Muscle layer of duodenum (tissue), 2 donors: ENCODE data around the gene ZSWIM3.

Source experiments
- H3K27ac ChIP-seq: one replicate; pipeline ENCODE4 v1.7.0; 2013; ENCODE audit warnings: mild to moderate bottlenecking, low read length
- H3K27me3 ChIP-seq: one replicate; pipeline ENCODE4 v1.7.0; 2013; ENCODE audit warnings: low read depth, mild to moderate bottlenecking, control low read depth, low read length
- H3K36me3 ChIP-seq, 2 donors: one replicate each; pipeline ENCODE4 v1.7.0; 2013; ENCODE audit warnings: low read length in 2 of 2, control low read depth in 1 of 2, mild to moderate bottlenecking in 1 of 2; ENCODE audit not compliant: insufficient read depth in 2 of 2, control insufficient read depth in 1 of 2
- H3K4me1 ChIP-seq, 2 donors: one replicate each; pipeline ENCODE4 v1.7.0; 2013; ENCODE audit warnings: low read length in 2 of 2, mild to moderate bottlenecking in 2 of 2, control low read depth in 1 of 2, moderate library complexity in 1 of 2; ENCODE audit not compliant: insufficient read depth in 2 of 2, control insufficient read depth in 1 of 2
- H3K4me3 ChIP-seq, 2 donors: one replicate each; pipeline ENCODE4 v1.7.0; 2013; ENCODE audit warnings: low read length in 2 of 2, low read depth in 1 of 2, mild to moderate bottlenecking in 1 of 2
- H3K9me3 ChIP-seq, 2 donors: one replicate each; pipeline ENCODE4 v1.7.0; 2013; ENCODE audit warnings: low read length in 2 of 2, control low read depth in 1 of 2, mild to moderate bottlenecking in 1 of 2; ENCODE audit not compliant: control insufficient read depth in 1 of 2
- donor health status: healthy.

The ZSWIM3 gene

DNA sequence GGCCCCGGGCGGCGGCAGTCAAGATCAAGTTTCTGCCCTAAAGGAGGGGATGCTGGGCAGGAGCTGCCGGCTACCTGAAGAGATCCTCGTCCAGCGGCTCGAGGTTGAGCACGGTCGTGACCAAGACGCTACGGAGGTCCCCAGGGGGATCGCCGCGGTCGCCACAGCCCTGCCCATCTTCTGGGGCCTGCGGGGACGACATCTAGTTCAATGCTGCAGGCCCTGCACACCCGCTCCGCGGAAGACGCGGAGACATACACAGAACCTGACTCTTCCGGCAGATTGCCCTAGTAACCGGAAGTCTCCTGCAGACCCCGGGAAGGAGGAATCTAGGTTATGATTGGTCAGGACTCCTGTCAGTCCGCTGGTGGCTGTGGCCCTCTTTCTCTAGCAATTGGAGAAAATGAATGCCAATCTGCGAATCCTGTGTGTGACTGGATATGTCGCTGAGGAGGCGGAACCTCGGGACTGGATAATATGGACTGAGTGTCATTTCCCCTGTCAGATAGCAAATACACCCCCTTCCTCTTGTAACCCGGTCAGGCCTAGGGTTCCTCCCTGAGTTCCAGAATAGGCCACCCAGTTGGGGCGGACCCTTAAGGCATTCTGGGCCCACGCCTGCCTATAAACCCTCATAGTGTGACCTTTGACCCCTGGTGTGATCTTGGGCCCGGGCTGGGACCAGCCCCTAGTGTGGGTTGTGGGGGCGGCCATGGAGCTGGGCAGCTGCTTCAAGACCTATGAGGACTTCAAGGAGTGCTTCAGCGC is at the start of gene ZSWIM3, which contains the start of gene ACOT8:
ZSWIM3 (plus strand) TSS at position 501 of the 768 bp plus-strand sequence; CDS start at position 713, 212 bp downstream.
ACOT8 (minus strand) TSS at position 279 of the 768 bp plus-strand sequence; CDS start at position 202, 77 bp downstream.
- Histone ChIP-seq H3K4me1 (peaks cover 3 to 35% of the 10 kb centered on the region in 2 donors), H3K27ac (peak within 1 kb of the TSS; percentile 84)

DNA sequence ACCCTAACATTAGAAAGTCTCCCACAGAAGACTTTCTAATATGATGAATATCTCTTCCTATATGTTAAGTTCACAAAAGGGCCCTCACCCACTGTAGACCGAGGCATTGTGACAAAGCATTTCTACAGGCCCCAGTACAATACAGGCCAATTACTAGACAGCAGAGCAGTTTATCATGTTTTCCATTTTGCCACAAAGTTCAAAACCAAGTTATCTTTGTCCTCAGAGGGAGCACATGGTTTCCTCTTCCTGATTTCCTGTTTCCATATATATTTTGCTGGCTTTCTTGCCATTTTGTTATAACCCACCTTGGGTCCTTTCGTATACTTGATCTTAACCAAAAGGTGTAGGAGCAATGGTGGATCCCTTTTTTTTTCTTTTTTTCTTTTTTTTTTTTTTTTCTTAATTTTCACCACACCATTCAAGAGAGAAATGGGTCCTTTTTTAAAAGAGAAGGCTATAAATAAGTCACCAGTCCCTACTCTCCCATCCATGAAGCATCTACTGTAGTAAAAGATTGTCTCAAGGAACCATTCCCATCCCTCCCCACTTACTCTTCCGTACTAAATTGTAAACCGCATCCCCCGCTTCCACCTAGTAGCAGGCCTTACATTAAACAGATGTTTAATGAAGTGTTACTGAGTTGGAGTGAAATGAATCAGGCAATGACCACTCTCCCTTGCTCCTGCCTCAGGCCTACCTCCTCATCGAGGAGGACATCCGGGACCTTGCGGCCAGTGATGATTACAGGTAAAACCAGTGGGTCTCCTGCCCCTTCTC is 47.0 kb upstream of the ZSWIM3 start:
- Histone ChIP-seq H3K27ac (no peak overlapping the region), H3K36me3 (peaks cover 33 to 58% of the 10 kb centered on the region in 2 donors), H3K4me1 (peaks cover 4 to 8% of the 10 kb centered on the region in 2 donors), H3K4me3 (no peak overlapping the region), H3K9me3 (no peaks in the 10 kb centered on the region), H3K27me3 (no peaks in the 10 kb centered on the region)

More for the DNA sequence above, at the start of gene ZSWIM3, which contains the start of gene ACOT8:
- H3K9me3 ChIP-seq: no peaks in the 10 kb centered on the region
- peaks cover 10% of the 10 kb centered on the region in 2 donors for H3K36me3 ChIP-seq
- H3K27me3 ChIP-seq: no peaks in the 10 kb centered on the region
- peak within 1 kb of the TSS; percentile 92 to 99 for H3K4me3 ChIP-seq

DNA sequence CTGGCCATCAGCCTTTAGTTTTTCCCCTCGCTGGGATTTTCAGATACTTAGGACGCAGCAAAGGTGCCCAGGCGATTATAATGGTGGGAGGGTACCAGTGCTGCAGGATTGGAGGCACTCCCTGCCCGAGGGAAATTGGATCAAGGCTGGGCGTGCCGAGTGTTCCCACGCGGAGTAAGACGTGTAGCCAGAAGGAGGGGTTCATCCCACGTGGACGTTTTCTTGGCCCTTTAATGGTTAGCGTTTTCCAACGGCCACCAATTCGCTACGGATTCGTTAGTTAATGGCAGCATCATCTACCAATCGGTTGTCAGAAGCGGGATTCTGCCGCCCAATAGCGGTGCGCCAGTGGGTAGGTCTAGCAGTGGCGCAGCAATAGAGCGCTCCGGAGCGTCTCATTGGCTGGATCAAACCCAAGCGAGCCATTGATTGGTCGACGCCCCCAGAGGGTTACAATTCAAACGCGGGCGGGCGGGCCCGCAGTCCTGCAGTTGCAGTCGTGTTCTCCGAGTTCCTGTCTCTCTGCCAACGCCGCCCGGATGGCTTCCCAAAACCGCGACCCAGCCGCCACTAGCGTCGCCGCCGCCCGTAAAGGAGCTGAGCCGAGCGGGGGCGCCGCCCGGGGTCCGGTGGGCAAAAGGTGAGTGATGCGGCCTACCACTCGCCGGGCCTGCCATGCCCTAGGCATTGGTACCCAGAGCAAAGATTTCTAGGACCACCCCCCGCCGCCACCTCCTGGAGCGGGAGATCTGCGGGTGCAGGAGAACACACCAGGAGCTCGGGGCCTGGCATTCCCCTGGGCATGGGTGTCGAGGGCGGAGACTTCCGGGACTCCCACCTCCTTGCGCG is 45.0 kb upstream of the ZSWIM3 start, which contains the start of gene UBE2C:
UBE2C (plus strand) TSS at position 488 of the 849 bp plus-strand sequence; CDS start at position 540, 52 bp downstream.
- Histone ChIP-seq H3K27me3 (no peaks in the 10 kb centered on the region), H3K4me3 (peak within 1 kb of the TSS; percentile 64 to 83), H3K36me3 (peaks cover 24 to 42% of the 10 kb centered on the region in 2 donors), H3K9me3 (no peaks in the 10 kb centered on the region), H3K27ac (no peak within 1 kb of the TSS), H3K4me1 (peaks cover 4 to 8% of the 10 kb centered on the region in 2 donors)

DNA sequence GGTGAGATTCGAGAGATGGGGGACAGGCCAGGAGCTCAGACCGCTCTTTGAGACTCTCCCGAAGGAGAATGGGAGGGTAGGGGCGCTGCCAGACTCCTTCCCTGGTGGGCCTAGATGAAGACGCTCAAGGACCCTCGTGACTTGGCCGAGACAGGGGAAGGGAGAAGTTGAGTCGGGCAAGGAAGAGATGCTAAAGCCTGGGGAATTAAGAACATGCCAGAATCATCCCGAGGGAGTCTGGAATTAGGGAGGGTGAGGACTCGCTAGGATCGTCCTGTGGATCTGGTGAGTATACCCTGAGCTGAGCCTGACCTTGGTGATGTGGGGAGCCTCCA is 44.4 kb upstream of the ZSWIM3 start:
- Histone ChIP-seq H3K4me1 (peaks cover 4 to 8% of the 10 kb centered on the region in 2 donors), H3K9me3 (no peaks in the 10 kb centered on the region), H3K27ac (no peak overlapping the region), H3K4me3 (peak overlapping the region; percentile 64 to 83), H3K27me3 (no peaks in the 10 kb centered on the region), H3K36me3 (peaks cover 24 to 36% of the 10 kb centered on the region in 2 donors)

DNA sequence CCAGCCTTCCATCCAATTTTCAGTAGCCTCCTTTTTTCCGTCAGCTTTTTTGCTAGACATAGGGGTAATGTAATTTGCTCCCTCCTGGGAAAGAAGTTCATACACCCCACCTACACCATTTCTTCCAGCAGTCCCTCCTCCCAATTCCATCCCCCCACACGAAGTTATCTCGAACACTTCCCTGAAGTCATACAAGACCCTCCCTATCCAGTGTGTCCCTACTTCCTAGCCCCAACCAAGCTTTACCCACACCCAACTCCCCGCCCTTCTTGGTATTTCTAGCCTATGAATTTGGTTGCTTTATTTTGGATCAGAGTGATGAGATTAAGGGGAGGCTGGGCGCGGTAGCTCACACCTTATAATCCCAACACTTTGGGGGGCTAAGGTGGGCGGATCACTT is 43.9 kb upstream of the ZSWIM3 start:
- no peaks in the 10 kb centered on the region for H3K27me3 ChIP-seq
- H3K4me3 ChIP-seq: peak overlapping the region in 1 of 2 donors; percentile 64

DNA sequence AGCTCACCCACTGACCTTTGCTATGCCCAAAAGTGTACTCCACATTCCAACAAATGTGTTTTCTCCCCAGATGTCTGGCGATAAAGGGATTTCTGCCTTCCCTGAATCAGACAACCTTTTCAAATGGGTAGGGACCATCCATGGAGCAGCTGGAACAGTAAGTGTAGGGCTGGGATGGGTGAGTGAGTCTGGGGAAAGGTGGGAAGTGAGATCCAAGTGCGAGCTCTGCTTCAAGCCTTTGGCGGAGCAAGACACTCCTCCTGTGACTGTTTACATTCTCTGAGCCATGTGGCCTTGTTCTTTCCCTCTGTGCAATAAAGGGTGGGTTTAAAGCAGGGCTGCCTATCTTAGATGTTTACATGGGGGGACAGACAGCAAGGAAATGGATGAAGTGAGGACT is 43.1 kb upstream of the ZSWIM3 start:
- Histone ChIP-seq H3K36me3 (peaks cover 17 to 23% of the 10 kb centered on the region in 2 donors), H3K27ac (no peak overlapping the region), H3K9me3 (no peaks in the 10 kb centered on the region), H3K27me3 (no peaks in the 10 kb centered on the region), H3K4me1 (peaks cover 4 to 8% of the 10 kb centered on the region in 2 donors), H3K4me3 (no peak overlapping the region)

More for the DNA sequence above, 43.9 kb upstream of the ZSWIM3 start:
- H3K4me1 ChIP-seq: peaks cover 4 to 8% of the 10 kb centered on the region in 2 donors
- H3K9me3 ChIP-seq: no peaks in the 10 kb centered on the region
- H3K27ac ChIP-seq: no peak overlapping the region
- H3K36me3 ChIP-seq: peaks cover 24 to 32% of the 10 kb centered on the region in 2 donors

DNA sequence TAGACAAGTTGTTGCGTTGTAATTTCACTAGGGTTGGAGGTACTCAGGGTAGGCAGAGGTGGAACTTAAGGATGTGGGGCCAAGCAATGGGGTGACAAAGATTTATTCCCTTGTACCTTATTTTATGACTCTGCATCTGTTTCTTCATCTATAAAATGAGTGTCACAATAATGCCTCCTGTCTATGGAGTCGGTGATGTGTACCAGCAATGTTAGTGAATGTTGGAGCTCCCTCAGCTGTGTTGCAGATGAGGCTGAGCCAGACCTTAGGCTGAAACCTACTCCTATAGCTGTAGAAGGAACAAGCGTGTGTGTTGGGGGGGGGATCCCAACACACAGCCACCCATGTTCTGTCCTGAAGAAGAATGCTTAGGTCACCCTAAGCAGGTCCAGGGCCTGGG is 40.5 kb upstream of the ZSWIM3 start:
- Histone ChIP-seq H3K4me3 (no peak overlapping the region), H3K36me3 (no peaks in the 10 kb centered on the region), H3K4me1 (peaks cover 4 to 8% of the 10 kb centered on the region in 2 donors), H3K27ac (no peak overlapping the region), H3K27me3 (no peaks in the 10 kb centered on the region), H3K9me3 (no peaks in the 10 kb centered on the region)

DNA sequence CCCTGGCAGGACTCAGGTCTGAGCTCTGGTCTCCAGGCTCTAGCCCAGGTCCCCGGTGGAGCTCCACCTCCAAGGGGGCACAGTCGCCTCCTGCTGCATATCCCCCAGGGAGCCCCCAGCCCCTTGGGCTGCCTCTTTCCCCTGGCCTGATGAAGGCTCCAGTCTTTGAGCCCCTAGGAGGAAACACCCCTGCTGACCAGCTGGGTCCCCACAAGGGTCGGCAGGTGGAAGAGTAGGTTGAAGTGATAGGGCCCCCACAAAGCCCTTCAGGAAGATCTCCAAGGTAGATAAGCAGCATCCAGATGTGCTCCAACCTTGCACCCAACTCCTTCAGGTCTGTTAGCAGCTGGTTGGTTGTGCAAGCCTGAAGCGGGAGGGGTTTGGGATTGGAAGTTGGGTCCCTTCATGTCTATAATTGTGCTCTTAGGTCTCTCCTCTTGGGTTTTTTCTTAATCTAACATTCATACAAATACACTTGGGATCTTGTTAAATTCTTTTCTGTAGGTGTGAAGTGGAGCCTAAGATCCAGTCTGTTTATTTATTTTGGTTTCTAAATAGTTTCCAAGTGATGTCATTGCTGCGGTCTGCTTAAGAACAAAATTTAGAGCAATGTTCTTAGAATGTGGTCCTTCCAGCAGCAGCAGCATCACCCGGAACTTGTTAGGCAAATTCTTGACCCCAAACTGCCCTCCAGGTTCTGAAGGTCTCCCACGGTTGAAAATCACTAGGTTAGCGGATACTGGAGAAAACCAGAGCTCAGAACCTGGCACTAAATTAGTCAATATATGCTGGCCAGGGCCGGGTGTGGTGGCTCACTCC is 39.8 kb upstream of the ZSWIM3 start:
- H3K4me1 ChIP-seq: peaks cover 4 to 9% of the 10 kb centered on the region in 2 donors
- no peaks in the 10 kb centered on the region for H3K36me3 ChIP-seq
- no peak overlapping the region for H3K27ac ChIP-seq
- H3K9me3 ChIP-seq: no peaks in the 10 kb centered on the region
- no peak overlapping the region for H3K4me3 ChIP-seq
- H3K27me3 ChIP-seq: no peaks in the 10 kb centered on the region

DNA sequence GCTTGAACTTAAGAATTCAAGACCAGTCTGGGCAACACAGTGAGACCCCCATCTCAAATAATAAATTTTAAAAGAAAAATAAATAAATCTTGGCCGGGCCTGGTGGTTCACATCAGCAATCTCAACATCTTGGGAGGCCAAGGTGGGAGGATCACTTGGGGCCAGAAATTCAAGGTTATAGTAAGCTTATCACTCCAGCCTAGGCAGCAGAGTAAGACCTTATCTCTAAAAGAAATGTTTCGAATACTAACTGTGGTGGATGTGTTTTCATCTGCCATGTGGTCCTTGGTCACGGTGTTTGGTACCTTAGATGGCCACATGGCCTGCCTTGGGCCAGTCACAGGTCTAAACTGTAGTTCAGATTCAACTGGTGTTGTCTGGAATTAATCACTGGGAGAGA is 39.2 kb upstream of the ZSWIM3 start:
- Histone ChIP-seq H3K9me3 (no peaks in the 10 kb centered on the region), H3K4me1 (peaks cover 0 to 9% of the 10 kb centered on the region in 2 donors), H3K27ac (no peak overlapping the region), H3K4me3 (no peak overlapping the region), H3K27me3 (no peaks in the 10 kb centered on the region), H3K36me3 (no peaks in the 10 kb centered on the region)

DNA sequence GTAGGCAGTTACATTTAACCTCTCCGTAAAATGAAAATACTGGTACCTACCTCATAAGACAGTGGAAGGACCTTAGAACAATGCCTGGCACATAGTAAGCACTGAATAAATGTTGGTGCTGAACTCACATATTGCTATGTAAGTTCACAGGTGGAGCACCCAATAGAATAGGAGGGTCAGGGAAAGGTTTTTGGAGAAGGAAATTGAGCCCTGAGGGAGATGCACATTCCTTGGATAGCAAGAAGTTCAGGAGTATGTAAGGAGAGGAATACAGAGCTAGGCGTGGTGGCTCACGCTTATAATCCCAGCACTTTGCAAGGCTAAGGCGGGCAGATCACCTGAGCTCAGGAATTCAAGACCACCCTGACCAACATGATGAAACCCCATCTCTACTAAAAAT is 37.9 kb upstream of the ZSWIM3 start:
- no peaks in the 10 kb centered on the region for H3K27me3 ChIP-seq
- H3K9me3 ChIP-seq: no peaks in the 10 kb centered on the region
- no peaks in the 10 kb centered on the region for H3K36me3 ChIP-seq
- no peak overlapping the region for H3K4me3 ChIP-seq
- no peak overlapping the region for H3K27ac ChIP-seq
- H3K4me1 ChIP-seq: peaks cover 0 to 20% of the 10 kb centered on the region in 2 donors
